Stomach (tissue), 4 donors: ENCODE data around the gene NPAS2.

ENCODE experiments used
- CTCF ChIP-seq, 7 experiments: fragments of 450-650 bp in 4 of 7; fragments of 200-600 bp in 3 of 7; sonication (generic) in 3 of 7; IDR thresholded peaks; one replicate each; pipeline ENCODE4 v1.5.1; 2016 to 2019; ENCODE audit warnings: antibody characterized with exemption in 7 of 7, control low read depth in 2 of 7, mild to moderate bottlenecking in 1 of 7
- EP300 ChIP-seq: sonication (generic); formaldehyde crosslinking; IDR thresholded peaks from one replicate; pipeline ENCODE4 v1.6.1; 2017; ENCODE audit warnings: antibody characterized with exemption
- POLR2A ChIP-seq, 4 donors: fragments of 450-650 bp; IDR thresholded peaks; one replicate each; pipeline ENCODE4 v1.6.1; 2016; ENCODE audit warnings: antibody characterized with exemption in 4 of 4, control low read depth in 2 of 4, mild to moderate bottlenecking in 1 of 4, moderate library complexity in 1 of 4
- POLR2AphosphoS5 ChIP-seq, 3 donors: sonication (generic); formaldehyde crosslinking; IDR thresholded peaks; one replicate each; pipeline ENCODE4 v1.6.1; 2016; ENCODE audit warnings: antibody characterized with exemption in 3 of 3

DNA sequence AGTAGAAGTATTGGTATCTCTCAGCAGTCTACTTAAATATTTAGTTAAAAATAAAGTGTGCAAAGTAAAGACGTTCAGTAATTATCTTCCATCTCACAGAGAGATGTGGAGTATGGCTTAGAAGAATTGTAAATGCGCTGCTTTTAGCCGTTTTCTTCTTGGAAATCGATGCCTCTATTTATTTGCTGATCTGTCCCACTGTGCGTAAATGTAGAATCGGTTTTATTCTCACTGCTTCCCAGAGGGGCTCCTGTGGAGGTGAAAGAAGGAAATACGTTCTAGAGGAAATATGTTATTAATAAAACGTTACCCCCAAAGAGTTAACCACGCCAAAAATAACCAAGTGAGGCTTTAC, 1.9 kb downstream of the NPAS2 start:
- TF ChIP-seq CTCF (IDR thresholded peaks at IDR 0.05) (no peak), POLR2A (IDR thresholded peaks at IDR 0.05) (no peak), EP300 (no peak), POLR2AphosphoS5 (IDR thresholded peaks at IDR 0.05) (no peak)
